PC-3 (cell line): ENCODE data around the gene ZNF106.

Source experiments
- CTCF ChIP-seq: fragments of 300-600 bp; sonication (generic); conservative IDR thresholded peaks from 2 replicates; pipeline ENCODE4 v1.5.1; 2017; ENCODE audit warnings: antibody characterized with exemption, low read depth, mild to moderate bottlenecking, low read length
- EZH2 ChIP-seq: fragments of 300-600 bp; sonication (generic); IDR thresholded peaks from one replicate; pipeline ENCODE4 v1.6.1; 2017; ENCODE audit warnings: antibody characterized with exemption, mild to moderate bottlenecking, low read length; ENCODE audit not compliant: unreplicated experiment
- EZH2phosphoT487 ChIP-seq: fragments of 300-600 bp; sonication (generic); IDR thresholded peaks from 2 replicates; pipeline ENCODE4 v1.6.1; 2018; ENCODE audit warnings: mild to moderate bottlenecking, antibody characterized with exemption, low read length, borderline replicate concordance

- TF ChIP-seq CTCF (no peak), EZH2 (no peak), EZH2phosphoT487 (no peak)
Measured at GRCh38 chr15:42507514-42507913, 16.6 kb upstream of the ZNF106 start.
